HG02973 (cell line): ENCODE results near the gene APBB3.

Experiments used
- ATAC-seq: cut with Tn5 transposase; IDR thresholded peaks from one replicate; pipeline ENCODE4 v1.9.1; 2021; ENCODE audit warnings: moderate library complexity; ENCODE audit not compliant: unreplicated experiment

Gene APBB3

DNA sequence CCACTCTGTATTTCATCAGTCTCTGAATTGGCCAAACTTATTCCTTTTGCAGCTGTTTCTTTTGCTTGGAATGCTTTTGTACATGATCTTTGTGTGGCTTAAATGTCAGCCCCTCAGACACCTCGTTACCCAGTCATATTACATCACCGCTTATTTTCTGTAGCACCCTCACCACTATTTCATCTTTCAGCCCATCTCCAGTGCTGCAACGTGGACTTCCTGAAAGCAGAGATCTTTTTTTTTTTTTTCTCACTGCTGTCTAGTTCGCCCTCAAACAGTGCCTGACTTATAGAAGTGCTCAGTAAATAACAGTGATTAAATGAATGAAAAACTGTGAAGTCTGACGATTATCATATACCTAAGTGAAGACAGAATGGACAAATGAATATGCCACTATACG lies 8.0 kb downstream of the APBB3 start:
- no peak for ATAC-seq

- no peak for ATAC-seq
Measured at GRCh38 chr5:140555747-140556312, 8.6 kb downstream of the APBB3 start.

GRCh38 chr5:140554454-140554853 lies 9.9 kb downstream of the APBB3 start:
- ATAC-seq: no peak

- no peak for ATAC-seq
Measured at GRCh38 chr5:140553657-140554056, 10.7 kb downstream of the APBB3 start.

- ATAC-seq: no peak
Measured at GRCh38 chr5:140551872-140552271, 12.5 kb downstream of the APBB3 start.

DNA sequence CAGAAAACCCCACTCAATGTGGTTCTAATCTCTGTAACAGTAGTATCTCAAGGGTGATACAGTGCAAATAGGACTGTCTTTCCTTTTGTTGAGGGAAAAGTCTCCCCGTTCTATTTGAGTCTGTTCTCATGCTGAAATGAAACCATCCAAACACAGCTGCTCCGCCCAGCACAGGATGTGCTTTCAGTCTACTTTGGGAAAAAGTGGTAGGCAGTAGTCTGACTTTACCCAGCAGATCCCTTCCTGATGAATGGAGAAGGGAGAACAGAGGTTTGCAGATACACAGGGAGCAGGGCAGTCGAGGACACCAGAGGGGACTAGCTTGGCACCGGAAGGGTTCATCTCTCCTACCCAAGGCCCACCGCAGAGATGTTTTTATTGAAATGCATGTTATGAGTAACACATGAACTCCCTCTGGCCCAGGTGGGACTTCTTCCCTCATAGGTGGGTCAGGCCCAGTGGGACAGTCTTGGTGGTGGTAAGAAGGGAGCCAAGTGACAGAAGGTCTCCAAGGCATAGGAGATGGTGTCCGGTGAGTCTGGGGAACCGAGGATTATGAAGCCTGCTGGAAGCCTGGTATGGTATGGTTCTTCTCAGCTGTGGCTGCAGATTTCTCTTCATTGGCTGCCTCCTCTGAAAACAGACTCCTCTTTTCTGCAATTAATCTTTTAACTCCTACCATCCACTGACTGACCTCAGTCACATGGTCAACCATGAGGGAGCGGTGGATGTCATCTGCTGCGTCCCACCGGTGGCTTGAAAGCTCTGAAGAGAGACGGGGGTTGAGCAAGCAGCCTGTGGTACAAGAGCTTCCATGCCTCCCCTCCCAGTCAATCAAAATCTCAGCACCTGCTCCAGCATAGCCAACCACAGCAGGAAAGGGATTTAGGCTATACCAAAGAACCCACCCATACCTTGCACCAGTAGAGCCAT lies 14.0 kb downstream of the APBB3 start:
- ATAC-seq: no peak

DNA sequence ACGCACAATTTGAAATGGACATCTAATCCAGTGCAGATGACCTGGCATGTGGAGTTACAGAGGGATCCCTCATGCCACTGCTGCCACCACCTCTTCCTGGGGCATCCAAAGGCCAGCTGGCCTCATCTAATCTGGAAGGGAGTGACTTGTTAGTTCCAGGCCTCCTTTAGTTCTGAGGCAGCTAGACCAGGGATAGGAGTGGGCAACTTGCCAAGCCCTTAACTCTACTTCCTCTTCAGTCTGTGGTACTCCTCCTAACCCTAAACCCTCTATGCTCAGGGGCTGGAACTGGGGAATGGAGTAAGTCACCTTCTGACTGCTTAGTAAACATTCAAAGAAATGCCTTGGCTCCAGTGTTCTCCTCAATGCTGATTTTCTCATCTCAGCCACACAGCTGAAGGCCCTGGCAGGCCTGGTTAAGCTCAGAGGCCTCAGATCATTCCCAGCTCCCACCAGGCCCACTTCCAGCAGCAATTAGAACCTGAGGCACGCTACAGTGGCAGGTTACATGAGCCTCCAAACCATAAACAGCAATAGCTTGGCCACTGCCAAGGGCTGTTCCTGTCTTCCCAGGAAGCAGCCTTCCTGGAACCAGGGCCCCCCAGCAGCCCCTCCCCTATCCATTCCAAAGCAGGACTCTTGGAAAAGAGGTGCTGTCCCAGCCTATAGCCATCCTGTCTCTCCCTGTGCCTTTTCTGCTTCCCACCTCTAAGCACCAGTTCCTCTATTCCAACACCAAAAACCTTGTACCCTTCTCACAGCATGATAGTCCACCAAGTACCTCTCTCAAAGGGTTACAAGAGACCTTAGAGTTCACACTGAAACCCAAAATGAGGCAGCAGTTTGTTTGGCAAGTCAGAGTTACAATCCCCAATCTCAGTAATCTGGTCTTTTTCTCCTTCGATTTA lies 14.9 kb downstream of the APBB3 start:
- ATAC-seq: no peak

GRCh38 chr5:140548791-140549190 lies 15.6 kb downstream of the APBB3 start:
- ATAC-seq: no peak

DNA sequence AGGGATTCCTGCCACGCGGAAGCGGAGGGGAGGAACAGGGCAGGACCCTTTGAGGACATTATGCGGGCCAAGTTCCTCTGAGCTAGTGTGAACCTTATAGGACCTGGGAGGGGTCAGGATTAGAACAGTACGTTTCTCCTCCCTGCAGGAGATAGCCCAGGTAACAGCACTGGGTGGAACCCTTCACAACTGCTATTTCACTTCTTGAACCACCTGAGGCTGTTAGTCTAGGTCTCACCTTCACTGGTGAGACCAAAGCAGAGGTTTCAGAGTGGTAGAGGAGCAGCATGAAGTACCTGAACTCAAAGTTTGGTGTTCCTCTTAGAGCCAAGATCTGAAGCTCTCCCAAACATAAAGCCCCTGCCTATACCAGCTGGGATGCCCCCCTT lies 16.1 kb downstream of the APBB3 start:
- ATAC-seq: no peak

- peak; percentile 99 for ATAC-seq
Measured at GRCh38 chr5:140547508-140548299, 16.7 kb downstream of the APBB3 start, which contains the start of gene EIF4EBP3. TSS of gene EIF4EBP3 (plus strand) at chr5:140547662. CDS start at chr5:140547738, 76 bp downstream.

DNA sequence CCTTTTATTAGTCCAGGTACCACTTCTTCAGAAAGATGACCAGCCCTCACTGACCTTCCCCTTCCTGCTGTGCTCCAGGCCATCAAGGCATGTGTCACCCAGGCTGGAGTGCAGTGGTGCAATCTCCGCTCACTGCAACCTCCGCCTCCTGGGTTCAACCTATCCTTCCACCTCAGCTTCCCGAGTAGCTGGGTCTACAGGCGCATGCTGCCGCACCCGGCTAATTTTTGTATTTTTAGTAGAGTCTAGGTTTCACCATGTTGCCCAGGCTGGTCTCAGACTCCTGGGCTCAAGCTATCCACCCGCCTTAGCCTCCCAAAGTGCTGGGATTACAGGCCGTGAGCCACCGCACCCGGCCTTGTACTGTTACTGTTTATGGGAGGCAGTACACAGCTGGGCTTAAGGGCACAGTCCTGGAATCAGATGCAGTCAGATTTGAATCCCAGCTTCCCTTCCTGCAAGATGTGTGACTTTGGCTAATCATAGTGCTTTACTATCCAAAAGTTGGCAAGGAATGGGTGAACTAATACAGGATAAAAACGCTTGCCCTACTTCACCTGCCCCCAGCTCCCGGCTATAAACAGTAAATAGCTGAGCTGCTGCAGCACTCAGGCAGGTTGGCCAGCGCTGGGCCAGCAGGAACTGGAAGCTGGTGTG lies 17.4 kb downstream of the APBB3 start:
- ATAC-seq: no peak

- ATAC-seq: no peak
Measured at GRCh38 chr5:140545606-140546005, 18.8 kb downstream of the APBB3 start.

- ATAC-seq: no peak
Measured at GRCh38 chr5:140544986-140545385, 19.4 kb downstream of the APBB3 start.

- ATAC-seq: no peak
Measured at GRCh38 chr5:140542972-140543371, 21.4 kb downstream of the APBB3 start.

- ATAC-seq: no peak
Measured at GRCh38 chr5:140540227-140540626, 24.2 kb downstream of the APBB3 start.

- ATAC-seq: no peak
Measured at GRCh38 chr5:140524003-140524402, 40.4 kb downstream of the APBB3 start.

GRCh38 chr5:140513124-140513523 lies 51.3 kb downstream of the APBB3 start:
- ATAC-seq: no peak

DNA sequence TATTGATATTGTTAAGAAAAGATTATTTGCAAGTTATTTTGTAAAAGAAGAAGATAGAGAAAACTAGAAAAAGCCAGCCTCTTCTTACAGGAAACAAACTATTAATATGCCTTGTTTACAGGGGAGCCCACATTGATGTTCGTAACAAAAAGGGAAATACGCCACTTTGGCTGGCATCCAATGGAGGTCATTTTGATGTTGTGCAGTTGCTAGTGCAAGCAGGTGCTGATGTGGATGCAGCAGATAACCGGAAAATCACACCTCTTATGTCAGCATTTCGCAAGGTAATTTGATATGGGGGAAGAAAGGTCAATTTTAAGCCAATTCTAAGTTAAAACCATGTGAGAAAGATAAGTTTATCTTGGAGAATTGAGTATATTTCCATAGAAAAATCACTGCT lies 54.5 kb downstream of the APBB3 start:
- ATAC-seq: no peak
